Activated CD4-positive, CD25-positive, alpha-beta regulatory T cell treated with anti-CD3 and anti-CD28 coated beads, Interleukin-2, amount 50 U/mL, for 24 hours (primary cell): ENCODE measurements around the gene ATRNL1.

ENCODE experiments used
- ATAC-seq, 2 donors: fragments of 150-1000 bp; cut with Tn5 transposase; one replicate each; pipeline ENCODE4 v1.10.0; 2021; ENCODE audit warnings: mild to moderate bottlenecking in 1 of 2, moderate library complexity in 1 of 2

ATRNL1 gene

DNA sequence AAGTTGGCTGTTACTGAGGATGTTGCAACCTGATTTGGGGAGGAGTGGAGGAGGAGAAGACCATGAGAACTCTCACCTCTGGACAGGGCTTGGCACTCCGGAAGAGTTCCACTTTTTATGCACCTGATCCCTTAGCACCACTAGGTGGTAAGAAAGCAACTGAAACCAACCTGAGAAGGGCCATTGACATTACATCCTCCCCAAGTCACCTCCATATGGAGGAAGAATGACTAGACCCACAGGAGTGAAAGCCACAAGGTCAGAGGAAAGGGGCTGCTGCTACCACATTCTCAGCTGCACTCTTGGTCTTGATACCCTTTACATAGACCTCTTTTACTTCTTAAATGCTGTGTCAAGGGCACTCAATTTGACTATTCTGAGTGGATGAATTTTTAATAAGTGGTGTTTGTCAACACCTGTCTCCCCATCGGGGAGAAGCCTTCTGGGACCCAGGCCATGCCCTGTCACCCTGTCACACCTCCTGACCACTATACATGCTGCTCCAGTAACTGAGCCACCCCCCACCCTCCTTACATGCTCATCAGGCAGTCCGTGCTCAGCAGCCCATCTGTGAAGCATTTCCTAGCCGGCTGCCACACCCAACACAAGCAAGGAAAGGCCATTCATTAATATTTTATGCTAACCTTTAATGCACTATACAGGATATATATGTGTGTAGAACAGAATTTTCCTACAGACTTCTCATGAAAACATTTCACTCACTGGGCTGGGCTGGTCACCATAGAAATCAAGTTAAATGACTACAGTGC, 817.0 kb downstream of the ATRNL1 start:
- ATAC-seq, result no peak

DNA sequence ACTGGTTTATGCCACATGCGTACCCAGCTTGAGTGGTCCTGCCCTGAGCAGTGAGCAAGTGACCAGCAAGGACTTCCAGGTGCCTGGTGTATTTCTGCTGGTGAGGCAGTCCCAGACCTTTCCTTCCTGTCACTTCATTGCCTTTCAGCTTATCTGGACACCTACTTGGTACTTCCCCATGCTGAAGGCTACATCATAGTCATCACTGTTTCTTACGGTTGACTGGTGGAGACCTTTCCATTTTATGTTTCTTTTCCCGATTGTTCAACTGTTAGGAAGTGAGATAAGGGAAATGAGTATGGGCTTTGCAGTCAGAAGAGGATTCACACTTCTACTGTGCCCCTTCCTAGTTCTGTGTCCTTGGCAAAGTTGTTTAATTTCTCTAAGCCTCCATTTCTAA, 821.3 kb downstream of the ATRNL1 start:
- no peak for ATAC-seq

DNA sequence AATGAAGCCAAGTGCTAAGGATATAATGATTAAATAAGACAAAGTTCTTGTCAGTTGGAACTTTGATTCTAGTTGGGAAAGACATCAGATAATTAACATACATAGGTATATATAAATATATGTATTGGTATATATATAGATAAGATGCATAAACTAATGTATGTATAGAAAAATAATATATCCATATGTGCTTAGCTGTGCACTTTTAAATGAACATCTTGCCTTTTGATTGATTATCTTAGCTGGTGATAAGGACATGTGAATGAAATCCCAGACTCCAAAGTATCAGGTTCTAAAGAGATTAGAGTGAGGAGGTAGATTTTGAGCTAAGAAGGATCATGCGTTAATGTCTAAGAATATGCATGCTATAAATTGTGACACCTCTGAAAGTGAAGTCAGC, 822.3 kb downstream of the ATRNL1 start:
- no peak for ATAC-seq

DNA sequence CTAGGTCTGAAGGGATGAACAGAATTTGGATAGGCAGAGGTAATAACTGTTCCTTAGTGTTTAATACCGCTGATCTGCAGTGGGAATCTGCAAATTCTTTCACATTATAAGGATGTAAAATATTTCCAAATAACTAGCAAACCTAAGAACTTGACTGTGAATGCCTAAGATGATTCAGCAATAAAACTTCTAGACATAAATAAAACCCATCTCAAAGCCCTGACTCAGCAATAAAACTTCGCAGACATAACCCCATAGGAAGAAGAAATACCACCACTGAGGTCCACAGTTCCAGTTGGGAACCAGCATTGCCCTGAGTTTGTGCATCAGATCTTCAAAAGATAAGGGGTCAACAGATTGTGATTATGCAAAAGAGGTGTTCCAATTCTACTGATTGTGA, 825.6 kb downstream of the ATRNL1 start:
- ATAC-seq, result no peak

DNA sequence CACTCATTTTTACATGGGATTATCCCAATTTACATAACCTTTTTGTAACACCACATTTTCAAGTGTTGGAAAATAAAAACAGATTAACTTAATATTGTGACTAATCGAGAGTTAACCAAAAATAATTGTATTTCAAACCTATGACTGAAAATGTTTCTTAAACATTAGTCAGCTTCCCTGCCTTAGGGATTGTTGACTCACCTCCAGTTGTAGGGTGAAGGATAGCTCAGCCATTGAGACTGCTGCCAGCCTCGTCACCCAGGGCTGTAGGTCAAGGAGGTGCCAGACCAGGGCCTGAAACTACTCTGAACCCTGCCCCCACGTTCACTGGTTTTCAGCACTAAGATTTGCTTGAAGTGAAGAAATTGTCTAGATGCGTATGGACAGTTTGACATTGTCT, 828.6 kb downstream of the ATRNL1 start:
- no peak for ATAC-seq

DNA sequence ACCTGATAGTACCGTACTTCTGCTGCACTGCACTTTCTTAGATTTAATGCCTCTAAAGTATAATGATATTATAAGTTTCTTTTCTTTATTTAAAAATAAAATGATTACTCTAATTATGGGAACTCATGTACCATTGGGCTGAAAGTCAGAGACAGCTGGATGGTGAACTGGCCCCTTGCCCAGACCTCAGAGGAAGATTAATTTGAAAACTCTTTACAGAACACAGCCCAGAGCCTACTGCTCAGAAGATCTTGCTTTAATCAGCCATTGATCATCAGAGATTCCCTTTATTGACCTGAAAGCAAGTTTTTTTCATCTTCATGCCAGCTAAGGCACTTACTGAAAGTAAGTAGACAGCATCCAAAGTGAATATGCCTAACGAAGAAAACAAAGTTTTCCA, 838.1 kb downstream of the ATRNL1 start:
- no peak for ATAC-seq

DNA sequence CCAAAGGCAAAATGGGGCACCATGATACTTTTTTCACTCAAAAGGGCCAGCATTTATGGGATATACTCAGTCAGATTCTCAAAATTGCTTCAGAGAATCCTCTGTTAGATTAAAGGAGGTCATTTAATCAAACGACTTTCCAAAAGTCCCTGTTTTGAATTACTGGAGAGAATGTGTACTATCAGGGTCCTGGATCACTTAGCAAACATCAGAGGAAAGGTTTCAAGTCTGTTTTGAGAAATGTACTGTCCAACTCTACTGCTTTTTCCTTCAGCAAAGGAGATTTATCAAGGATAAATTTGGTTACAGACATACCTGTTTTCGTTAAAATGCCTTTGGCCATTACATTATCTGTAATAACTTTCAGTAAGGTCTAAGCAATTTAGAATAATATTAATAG, 838.9 kb downstream of the ATRNL1 start:
- ATAC-seq, result no peak

DNA sequence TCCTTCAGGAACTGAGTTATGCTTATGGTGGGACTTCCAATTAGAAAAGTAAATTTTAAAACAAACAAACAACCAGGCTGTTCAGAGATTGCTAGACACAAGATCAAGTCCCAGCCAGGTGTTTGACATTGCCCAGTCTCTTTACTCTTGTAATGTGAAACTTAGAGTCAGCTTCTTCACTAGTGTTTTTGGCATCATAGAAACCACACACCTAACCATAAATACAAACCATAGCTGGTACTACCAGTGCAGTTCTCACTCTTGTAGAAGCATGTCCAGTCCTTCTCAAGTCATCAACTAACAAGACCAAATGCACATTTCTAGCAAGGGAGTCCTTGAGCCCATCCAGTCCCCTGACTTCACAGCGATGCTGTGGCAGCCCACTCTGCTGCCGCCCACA, 839.9 kb downstream of the ATRNL1 start:
- ATAC-seq, result no peak

DNA sequence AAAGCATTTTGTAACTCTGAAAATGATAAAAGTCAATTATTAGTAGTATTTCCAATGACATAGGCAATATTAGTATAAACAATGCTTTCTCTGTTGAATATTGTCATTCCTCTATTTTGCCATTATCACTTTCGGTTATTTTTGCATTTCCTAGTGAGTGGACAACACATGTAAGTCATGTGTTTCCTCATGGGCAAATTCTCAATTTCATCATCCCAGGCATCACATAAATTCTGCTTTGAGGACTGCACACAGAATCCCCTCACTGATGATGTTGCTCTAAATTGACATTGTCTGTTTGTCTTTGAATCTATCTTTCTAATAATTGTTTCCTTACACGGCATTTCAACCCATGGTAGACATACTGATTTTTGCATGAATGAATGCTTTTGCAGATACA, 842.6 kb downstream of the ATRNL1 start:
- no peak for ATAC-seq

DNA sequence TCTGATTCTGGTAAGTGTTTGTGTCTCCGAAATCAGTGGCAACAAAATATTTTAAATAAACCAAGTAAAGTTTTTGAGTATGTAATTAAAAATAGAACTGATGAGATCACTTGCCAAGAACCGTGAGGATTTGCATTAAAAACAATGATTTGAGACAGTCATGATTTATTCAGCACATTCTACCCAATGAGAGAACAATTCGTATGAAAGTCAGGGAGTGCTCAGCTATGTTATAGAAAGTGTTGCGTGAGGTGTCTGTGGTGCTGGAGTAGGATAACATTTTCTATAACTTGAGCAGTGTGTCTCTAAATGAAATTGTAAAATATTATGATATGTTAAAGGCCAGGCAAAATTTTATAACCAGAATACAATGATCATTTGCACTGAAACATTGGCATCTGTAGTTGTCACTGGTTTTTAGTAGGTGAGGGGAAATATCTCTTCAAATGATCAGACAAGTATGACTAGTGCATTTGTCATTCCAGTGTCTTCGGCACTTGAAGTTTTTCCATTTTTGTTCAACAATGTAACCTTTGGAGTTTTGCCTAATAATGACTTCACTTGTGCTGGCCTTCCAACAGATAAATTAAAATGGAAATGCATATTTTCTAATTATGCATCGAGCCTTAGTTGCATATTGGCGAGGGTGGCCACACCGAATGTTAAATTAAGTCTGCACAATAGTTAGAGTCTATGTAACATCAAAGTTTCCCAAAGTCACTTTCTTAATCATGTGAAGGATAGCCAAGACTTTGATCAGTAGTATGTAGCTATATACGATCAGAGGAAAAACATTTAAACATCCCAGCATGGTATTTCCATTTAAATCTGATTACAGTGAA, 844.0 kb downstream of the ATRNL1 start:
- ATAC-seq, result no peak

DNA sequence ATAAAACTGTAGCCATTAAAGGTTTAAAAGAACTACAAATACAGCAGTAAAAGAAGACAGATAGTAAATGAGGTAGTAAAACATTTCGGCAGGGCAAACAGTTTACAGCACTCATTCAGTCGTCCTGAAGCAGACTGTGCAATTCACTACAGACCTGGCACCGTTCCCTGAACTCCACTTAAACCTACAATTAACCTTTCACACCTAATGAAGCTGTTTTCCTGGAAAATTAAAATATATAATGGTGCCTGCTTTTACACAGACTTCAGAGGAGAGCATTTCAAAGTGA, 844.5 kb downstream of the ATRNL1 start:
- ATAC-seq, result no peak

DNA sequence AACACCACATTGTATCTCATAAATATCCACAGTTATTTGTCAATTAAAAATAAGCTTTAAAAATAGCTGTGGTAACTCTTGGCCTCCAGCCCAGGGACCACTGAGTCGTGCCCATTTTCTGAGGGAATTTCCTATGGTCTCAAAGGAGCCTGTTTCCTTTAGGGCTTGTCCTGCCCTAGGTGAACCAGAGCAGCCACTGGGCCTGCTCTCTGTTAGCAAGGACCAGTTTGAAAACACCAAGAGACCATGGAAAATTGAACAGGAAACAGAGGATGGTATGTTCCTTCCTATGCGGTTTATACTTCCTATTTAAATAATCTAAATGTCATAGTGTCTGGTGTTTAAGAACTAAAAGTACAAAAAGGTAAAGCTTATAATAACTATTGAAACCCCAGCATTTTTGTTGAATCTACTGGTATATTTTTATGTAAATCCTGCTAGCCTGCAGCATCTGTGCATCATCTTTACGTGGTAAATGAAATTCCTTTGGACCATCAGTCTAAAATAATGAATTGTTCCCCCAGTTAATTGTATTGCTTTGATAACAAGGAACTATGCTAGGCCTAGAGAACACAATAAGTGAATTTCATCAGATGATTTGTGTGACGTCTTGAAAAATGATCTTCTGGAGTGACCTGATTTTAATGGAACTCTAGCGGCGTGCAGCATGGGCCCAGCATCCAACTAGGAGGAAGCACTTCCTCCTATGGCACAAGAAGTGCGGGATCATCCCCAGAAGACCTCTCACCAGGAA, 846.1 kb downstream of the ATRNL1 start:
- no peak for ATAC-seq

DNA sequence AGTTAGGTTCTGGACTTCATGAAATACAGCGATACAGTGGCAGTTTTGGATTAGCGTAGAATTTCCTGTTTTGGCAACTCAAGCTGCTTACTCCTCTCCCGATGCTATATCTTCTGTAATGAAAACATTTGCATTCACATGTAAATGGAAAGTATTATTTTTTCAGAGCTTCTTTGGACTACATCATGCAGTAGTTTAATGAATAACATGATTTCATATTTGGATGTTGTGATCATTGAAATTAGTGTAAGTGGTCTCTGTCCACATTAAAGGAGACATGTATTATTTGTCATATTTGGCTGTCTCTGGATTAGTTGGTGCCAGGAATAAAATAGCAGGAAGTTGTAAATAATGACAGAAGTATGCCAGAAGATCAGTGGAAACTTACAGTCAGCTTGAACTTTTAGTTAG, 848.2 kb downstream of the ATRNL1 start:
- no peak for ATAC-seq

DNA sequence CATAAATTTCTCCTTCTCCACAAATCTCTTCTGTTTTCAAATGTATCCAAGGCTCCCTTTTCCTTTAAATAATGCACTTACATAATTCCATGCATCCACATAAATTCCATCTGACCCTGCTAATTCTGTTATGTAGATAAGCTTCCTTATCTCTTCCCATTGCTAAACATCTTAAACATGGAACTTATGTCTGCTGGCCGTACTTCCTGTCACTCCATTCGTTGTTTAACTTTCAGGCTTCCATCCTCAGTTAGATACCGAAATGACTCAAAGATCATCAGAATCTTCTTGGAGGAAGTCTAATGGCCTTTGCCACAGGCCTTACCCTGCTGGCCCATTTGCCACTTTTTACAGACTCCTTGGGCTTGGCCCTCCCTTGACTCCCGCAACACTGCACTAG, 848.9 kb downstream of the ATRNL1 start:
- no peak for ATAC-seq

DNA sequence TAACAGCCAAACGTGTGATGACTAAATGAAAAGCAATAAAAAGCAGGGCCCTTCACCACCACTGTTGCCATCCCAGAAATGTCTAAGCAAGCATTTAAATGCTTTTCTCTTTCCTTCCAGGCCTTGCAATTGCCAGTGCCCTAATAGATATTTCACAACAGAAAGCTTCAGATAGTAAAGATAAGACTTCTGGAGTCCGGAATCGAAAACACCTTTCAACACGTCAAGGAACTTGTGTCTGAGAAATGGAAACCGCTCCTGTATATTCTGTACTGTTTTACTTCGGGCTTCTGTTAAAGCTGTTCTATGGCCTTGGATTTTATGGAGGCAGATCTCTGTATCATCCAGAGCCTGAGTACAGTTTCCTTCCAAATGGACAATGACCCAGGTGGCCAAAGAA, 851.4 kb downstream of the ATRNL1 start:
- no peak for ATAC-seq

DNA sequence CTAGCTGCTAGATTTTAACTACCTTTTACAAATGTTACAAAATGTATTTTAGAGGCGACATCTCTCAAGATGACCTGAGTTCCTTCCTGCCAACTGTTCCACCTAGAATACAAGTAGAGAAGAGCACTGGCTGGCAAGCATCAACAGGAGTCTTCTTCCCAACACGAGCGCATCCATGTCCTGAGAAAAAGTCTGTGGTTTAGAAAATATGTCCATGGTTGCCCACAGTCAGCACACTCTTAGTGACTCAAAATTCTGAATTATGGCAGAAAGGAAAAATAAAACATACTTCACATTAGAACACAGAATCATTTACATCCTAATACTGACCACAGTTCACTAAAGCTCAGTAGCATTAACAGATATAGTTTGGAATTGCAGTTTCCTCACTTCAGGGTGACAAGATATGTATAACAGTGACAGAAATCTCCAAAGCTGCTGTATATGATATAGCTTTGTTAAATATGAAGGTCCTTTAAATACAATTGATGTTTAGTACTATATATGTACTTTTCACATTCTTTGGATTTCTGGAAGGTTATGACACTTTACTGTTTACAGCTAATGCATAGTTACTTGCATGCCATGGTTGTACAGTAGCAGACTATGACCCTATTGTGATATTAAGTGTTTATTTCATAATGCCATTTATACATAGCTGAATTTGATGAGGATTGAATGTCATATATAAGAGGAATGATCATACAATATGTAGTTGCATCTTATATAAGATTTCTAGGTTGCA, 852.7 kb downstream of the ATRNL1 start:
- no peak for ATAC-seq

DNA sequence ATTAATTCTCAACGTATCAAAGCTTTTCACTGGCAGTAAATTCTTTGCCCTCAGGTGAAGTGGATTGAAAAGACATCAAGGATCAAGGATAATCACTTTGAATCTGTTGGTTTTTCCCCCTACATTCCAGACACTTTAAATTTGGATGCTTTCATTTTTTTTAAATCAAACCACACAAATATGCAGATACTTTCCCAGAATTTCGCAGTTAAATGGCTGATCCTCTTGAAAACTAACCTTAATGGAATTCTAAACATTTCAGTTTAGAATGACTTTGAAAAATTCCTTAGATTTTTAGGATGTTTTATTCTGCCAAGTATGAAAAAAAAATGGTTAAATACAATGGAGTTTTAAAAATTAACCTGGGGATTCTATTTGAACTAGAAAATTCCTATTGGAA, 853.9 kb downstream of the ATRNL1 start:
- no peak for ATAC-seq

DNA sequence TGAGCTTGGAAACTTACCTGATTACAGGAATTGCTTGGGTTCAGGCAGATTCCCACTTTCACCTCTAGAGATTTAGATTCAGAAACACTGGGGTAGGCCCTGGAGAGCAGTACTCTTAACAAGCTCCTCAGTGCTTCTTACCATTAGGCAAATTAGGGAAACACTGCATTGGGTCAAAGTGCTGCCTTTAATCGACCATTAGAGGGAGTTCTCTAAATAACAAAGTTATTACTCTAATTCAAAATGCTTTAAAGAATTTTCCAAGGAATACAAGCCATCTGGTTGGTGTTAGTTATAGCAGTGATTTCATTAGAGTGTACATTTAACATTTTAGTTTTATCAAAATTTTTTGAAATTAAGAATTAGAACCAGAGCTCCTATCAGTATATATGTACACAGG, 855.3 kb downstream of the ATRNL1 start:
- ATAC-seq, result no peak

DNA sequence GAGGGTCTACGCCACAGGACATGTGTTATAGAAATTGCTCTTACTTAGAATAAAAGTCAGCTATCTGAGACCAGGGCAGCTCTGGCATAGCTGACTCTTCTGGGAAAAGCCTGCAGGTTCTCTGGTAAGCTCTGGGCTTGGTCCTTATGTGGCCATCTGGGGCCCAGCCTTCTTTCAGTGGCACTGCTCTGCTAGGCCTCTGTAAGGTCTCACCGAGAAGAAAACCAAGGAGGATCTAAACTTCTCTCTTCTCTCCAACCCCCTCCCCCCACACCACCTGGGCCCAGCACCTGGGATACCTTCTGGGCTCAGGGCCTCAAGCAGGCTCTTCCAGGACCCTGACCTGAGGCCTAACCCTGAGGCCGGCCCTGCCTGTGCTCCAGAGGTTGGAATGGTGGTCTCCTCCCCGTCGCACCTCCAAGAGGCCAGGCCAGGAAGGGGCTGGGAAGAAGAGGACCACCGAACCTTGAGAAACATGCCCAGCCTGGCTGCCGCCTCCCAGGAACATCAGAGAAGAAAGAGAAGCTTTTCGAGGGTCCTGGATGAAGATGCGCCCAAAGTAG, 856.2 kb downstream of the ATRNL1 start:
- no peak for ATAC-seq

DNA sequence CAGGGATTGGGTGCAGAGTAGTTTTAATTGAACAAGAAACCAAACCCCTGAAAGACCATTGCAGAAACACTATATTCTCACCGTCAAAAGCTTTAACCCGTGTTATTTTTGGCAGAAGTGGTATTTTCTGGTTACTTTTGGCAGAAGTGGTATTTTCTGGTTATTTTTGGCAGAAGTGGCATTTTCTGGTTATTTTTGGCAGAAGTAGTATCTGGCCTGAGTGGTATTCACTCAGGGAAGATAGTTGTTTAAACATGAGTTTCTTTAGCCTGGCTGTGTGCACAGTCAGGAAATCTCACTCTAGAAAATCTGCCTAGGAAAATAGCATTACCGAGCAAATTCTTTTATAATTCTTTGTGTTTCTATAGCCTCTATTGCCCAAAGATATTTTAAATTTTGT, 857.2 kb downstream of the ATRNL1 start:
- ATAC-seq, result no peak

DNA sequence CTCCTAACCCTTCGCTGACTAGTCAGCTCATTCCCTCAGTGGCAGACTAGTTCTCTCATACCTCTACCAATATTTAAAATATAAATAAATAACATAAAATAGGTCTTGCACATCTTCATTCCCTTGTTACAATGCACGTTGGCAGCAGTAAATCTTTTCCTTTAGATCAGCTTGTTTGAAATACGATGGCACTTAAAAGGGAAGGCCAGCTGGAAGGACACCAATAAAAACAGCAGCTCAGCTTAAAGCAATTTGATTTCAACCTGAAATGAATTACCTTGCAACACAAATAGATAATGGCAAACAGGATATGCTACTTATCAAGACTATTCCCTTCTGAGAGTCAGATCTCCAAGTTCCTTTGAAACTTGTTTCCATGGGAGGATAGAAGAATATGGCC, 858.1 kb downstream of the ATRNL1 start:
- ATAC-seq, result no peak

DNA sequence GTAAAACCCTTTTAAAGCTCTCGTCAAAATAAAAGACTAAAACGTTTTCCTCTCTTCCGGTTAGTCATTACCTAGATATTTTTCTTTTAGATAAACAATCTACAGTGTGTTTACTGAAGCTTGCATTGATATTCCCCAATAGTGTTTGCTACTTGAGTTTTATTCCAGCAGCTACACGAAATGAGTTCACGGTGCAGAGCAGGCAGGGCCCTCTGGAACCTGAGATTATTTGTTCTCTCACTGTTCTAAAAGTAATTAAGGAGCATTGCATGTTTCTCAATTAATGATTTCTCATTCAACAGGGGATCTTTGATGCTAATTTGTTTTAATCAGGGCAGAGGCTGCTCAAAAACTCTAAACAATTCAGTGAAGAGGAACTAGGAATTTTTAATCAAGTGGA, 860.1 kb downstream of the ATRNL1 start:
- no peak for ATAC-seq

DNA sequence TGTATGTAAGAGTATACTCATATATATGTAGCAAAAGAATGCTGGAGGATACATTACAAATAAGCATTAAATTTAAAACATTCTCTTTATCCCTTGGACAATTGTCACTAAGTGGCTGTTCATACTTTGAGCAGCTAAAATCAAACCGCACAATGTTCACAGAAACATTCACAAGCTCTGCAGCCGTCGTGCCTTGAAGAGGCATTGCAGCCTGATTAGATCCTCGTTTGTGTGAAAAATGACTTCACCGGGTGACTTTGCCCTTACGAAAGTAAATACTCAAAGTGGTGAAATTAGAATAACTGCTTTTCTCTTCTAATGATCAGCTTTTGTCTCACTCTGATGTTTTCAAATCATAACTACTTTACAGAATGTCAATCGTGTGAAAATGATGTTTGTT, 860.8 kb downstream of the ATRNL1 start:
- ATAC-seq, result no peak
